Jurkat, Clone E6-1 (cell line): ENCODE results near the gene ZIC1. TPM values are rescaled to one million over a fixed set of nuclear protein-coding genes. Genes with fewer than 3 reads are reported as not detected.

Source experiments
- DNase-seq: peaks from one replicate; pipeline ENCODE4 v3.0.0-alpha.2; 2011; ENCODE audit warnings: low read depth, low spot score
- H3K4me3 ChIP-seq: 2 replicates; pipeline ENCODE4 v1.5.1; 2011; ENCODE audit warnings: mild to moderate bottlenecking, low read length, control low read depth, moderate library complexity
- polyA plus RNA-seq: library from polyadenylated mRNA; unstranded; fragments of >200 nt; gene quantifications from one replicate; pipeline ENCODE4 v1.2.1, GENCODE V29; 2012; ENCODE audit warnings: missing spikeins; ENCODE audit not compliant: insufficient read length, insufficient read depth

The ZIC1 gene
- not detected for polyA plus RNA-seq

DNA sequence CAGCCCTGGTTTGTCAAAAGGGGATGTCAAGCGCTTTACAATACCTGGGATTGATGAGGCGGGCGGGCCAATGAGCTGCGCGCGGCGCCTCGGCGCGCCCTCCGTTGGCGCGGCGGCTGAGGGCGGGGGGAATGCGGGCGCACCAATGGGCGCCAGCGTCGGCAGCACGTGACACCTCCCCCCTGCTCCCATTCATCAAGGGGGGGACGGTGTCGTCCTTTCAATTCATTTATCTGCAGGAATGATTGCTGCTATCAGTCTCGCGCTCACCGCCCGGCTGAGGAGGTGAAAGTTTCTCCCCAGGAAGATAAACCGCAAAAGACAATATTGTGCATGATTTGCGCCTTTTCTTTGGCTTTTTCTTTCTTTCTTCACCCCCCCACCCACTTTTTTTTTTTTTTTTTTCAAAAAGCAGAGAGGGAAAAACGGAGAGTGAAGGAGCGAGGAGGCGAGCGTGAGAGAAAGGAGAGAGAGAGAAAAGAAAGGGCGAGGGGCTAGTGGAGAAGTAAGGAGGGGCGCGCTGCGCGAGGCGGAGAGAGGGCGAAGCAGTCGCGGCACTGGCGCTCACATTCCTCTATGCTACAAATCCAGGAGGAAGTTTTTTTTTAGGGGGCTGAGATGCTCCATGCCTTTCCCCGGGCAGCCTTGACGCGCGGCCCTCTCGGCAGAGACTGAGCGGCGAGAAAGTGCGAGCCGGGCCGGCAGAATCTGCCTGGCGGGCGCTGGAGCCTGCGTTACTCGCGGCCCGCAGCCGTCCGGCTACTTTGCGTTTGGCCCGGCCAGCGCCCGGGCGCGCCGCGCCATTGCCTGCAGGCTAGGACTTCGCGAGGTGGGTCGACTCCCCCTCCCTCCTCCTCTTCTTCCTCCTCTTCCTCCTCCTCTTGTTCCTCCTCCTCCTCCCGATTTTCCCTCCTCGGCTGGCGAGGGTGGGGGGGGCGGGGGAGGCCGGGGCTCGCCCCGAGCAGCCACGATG is at the start of gene ZIC1:
Gene ZIC1, plus strand, starts transcription at position 223 of the 973 bp plus-strand sequence. Its CDS starts 748 bp downstream, at position 971.
- no peak for DNase-seq
- H3K4me3 ChIP-seq, result no peak within 1 kb of the TSS

DNA sequence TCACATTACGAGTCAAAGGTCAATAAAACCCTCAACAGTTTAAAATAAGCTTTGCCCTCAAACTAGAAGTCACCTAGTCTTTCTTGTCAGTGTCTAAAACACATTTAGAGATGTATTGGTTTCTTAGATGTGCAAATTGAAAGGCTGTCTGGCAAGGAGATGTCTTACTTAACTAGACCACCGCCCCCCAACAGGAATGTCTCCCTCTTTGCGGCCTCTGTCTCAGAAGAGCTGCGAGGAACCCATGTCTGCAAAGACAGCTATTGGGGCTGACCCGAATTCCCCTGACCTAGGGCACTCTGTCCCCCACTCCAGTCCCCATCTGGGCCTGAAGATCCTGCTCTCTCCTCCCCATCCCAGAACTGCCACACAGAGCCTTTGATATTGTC is 49.1 kb upstream of the ZIC1 start:
- no peak for DNase-seq
- no peak overlapping the region for H3K4me3 ChIP-seq

DNA sequence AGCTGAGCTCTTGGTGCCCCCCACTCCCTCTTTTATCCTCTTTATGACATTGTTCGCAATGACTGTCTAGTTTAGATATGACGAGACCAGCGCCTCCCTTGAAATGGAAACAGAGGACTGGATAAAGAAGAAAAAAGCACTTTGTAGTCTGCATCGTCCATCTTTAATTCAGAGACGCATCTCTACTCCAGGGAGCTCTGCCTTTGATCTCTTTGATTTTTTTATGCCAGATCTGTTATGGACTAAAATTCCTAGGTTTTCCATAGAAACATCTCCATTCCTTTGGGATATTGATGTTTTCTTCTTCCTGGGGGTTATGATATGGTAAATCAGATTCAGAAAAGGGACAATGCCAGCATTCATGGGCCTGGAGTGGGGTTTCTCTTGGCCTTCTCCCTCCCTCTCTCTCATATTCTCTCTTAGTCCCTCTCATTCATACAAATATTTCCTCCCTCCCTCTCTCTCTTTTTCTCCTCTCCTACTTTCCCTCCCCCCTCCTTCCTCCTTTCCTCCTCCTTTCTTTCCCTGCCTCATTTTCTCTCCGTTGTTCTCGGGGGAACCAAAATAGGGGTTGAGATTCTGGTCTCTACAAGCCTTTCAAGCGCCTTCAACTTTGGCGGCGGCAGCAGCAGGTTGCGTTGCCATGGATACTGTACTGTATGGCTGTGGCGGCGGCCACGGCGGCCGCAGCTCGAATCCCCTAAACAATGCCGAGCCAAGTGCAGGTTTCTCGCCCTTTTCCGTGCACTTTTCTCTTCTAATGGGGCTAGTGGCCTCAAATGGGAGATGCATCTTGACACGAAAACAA is 48.3 kb upstream of the ZIC1 start:
- peak; percentile 19 for DNase-seq
- no peak overlapping the region for H3K4me3 ChIP-seq

DNA sequence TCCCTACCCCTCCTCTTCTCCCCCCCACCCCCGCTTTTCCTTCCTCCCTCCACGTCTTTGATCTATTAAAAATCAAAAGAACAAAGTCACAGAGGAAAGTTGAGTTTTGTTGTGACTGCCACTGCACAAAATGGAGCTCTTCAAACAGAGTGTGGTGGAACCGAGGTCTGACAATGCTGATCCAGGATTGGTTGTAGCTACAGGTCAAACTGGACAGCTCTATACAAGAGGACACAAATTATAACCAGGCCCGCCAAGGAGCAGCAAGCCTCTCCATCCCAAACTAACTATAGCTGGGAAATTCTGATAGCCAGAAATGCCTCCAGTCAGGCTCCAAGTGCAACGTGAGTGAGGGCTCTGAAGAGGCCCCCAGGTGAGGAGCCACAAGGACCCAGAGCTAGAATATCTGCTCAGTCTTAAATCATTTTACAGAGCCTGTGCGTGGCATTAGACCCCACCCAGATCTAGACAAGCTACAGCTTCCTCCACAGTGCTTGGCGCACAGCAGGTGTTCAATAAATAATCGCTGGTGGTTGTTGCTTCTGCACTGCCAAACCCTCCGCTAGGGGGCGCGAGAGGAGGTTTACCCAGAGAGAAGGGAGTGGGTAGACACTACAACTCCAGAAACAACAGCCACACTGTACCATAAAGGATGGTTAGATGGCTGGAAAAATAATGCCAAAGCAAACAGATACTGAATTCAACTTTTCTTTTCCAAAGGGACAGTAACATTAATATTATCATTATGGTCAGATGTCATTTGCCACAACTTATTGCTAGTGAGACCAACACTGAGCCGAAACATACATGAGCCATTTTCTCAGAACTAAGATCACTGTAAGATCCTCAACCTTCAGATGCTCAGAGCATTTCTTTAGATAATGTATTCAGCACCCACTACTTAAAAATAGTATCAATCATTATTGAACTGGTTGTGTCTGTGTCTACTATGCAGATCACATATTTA is 47.4 kb upstream of the ZIC1 start:
- H3K4me3 ChIP-seq, result no peak overlapping the region
- DNase-seq, result peak; percentile 61

DNA sequence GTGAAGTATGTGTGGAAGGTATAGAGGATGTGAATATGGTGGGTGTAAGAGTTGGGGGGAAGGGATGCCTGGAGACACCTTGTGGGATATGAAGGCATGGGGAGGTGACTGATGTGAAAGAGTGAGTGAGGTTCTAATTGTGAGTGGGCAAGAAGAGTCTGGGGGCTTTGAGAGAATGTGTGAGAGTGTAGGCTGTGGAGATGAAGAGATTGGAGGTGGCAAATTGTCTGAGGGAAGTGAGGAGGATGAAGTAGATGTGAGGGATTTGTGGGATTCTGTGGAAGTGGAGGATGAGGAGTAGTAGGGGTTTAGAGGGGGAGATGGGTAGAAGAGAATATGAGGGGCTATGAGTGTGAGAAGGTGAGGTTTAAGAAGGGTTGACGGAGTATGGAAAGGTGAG is 44.4 kb upstream of the ZIC1 start:
- no peak overlapping the region for H3K4me3 ChIP-seq
- DNase-seq, result no peak

DNA sequence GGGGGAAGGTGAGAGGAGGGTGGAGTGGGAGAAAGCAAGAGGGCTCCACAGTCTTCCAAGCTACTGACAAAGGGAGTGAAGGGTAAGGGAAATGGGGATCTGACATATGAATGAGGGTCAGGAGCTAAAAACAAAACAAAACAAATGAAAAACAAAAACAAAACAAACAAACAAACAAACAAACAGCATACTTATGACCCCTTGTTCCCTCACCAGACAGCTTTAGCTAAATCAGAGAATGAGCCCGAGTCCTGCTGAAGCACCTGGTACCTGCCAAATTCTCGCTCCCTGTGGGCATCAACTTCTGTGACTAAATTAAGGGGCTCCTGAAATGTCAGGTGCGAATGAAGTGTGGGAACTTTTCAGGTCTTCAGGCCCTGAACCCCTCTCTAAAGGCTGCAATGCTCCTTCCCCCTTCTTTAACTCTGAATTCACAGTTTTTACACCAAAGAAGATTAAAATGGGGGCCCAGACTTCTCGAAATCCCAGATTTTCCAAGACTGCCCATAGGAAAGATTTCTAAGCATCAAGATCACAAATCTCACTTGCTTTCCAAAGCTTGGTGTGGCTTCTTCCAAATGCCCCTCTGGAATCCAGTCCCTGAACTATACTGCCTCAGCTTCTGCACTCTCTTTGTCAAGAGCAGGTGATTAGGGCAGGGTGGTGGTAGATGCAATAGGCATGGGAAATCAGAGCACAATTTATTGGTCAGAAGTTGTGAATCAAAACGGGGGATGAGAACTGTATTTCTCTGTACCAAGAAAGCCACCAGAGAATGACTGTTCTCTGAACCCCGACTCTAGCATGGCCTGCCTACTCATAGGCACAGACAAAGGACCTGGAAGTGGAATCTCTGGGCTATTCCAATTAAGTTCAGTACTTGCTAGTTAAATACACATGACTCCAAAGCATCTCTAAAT is 43.7 kb upstream of the ZIC1 start:
- DNase-seq, result no peak
- no peak overlapping the region for H3K4me3 ChIP-seq

DNA sequence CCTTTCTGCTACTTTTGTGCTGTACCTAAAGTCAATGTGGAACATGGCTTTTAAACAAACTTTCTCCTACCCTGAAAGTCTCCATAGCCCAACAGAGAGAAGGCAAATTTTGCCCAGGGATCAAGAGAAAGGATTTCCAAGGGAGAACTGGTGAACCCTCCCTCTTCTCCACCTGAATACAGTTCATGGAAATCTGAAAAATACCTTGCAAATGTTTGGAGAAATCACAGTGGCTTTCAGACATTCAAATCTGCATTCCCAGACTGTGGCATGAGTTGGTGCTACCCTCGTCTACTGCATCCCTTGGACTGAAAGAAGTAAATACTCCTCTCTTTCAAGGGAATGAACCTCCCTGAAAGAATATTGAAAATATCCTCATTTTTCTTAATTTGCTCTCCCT is 41.5 kb upstream of the ZIC1 start:
- DNase-seq, result no peak
- H3K4me3 ChIP-seq, result no peak overlapping the region

DNA sequence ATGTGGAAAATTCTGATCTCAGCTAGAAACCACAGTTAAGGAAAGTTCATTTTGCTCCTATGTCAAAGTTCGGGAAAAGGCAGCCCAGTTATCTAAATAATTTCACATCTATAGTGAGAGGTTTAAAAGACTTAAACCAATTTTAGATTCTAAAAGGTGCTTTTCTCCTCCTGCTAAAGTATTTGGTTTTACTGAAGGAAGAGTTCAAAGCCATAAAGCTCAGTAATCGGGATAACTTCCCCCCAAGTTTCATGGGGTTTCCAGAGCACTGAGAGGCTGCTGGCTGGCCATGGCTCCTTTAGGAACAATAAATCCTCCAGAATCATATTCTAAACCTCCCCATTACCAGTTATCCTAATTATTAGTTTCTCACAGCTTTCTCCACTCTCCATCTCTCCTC is 41.0 kb upstream of the ZIC1 start:
- no peak overlapping the region for H3K4me3 ChIP-seq
- DNase-seq, result no peak

DNA sequence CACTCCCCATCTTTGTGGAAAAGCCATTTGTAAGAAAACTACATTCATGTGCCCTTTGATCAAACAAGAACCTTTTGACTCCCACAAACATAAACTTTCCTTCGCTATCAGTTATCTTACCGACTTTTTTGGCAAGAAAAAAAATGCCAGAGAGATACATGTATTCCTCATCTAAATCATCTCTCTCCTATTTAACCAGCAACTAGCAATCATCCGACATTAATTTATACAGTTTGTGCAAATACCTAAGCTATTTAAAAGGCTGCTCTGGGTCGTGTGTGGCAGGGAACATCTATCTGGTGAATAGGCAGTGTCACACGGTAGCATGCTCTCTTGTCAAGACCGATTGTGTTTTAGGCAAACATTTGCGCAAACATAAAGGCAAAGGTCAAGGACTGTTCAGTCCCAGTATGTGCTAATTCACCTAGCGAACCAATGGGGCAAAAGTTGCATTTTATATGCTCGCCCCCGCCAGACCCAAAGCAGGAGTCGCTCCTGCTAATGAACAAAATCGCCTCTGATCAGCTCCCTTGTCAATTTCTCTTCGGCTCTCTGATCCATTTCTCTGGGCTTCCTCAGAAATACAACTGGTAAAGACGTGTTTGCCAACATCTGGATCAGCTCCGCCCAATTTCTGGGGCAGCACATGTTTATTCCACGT is 40.5 kb upstream of the ZIC1 start:
- DNase-seq, result no peak
- H3K4me3 ChIP-seq, result no peak overlapping the region

DNA sequence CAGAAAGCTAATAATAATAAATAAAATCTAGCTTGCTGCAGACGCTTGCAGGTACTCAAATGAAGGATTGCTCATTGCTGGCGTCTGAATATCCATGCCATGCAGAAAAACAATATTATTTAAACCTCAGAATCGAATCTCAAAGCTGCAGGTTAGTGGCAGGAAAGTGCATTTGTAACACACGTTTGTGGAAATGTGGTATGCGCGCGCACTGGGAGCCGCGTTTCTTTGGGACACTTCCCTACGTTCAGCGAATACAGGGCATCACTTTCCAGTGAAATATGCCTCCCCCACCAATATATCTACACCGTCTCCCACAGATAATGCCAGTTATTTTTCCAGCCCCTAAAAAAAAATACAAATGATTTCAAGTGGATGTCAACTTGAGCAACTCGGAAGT is 39.9 kb upstream of the ZIC1 start:
- no peak overlapping the region for H3K4me3 ChIP-seq
- DNase-seq, result no peak

DNA sequence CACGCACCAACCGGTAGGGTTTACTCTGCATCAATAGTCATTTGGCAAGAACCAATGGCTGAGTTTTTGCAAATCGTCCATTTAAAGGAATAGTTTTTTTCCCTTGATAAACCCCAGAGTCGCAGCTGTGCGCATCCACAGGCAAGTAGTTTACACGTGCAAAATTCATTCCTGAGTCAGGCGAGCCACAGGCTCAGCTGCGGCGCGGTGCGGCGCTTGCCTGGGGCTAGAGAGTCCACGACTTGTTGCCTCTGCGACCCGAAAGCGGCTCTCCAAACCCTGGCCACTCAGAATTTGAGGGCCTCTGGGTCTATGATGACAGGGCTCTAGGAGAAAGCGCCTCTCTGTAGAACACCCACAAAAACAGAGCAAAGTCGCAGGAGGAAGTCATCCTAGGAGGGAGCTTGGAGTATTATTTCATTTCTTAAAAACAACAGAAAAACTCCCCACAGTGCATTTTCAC is 39.5 kb upstream of the ZIC1 start:
- H3K4me3 ChIP-seq, result no peak overlapping the region
- DNase-seq, result no peak

DNA sequence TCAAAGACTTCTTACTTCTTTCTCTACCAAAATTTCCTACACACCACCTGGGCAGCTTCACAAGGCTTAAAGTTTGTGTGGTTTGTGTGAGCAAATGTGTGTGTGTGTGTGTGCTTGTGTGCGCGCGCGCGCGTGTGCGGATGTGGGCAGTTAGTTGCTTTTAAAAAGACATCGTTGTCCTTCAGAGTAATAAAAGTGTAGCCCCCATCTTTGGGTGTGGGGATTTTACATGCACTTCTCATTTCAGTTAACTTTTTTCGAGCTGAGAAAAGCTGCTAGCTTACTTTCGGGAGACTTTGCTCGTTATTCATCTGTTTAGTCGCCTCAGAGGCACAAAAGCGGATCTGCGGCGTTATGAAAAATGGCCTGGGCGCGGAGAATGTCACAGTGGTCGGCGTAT is 38.8 kb upstream of the ZIC1 start:
- DNase-seq, result no peak
- H3K4me3 ChIP-seq, result no peak overlapping the region

DNA sequence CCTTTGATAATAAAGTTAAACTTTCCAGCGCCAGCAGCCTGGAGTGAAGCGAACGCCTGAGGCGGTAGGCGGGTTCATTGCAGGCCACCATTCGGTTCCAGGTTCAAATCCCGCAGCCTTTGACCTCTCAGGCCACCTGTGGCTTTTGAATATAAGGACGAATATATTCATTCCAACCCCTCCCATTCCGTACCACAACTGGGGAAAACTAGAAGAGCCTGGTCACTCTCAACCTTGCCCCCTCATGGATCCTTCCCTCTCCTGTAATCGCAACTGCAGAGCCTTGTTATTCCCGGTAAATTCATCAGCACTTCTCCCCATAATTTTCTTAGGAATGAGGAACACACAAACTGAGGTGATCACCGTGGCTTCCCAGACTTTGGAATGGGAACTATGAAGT is 38.0 kb upstream of the ZIC1 start:
- DNase-seq, result no peak

DNA sequence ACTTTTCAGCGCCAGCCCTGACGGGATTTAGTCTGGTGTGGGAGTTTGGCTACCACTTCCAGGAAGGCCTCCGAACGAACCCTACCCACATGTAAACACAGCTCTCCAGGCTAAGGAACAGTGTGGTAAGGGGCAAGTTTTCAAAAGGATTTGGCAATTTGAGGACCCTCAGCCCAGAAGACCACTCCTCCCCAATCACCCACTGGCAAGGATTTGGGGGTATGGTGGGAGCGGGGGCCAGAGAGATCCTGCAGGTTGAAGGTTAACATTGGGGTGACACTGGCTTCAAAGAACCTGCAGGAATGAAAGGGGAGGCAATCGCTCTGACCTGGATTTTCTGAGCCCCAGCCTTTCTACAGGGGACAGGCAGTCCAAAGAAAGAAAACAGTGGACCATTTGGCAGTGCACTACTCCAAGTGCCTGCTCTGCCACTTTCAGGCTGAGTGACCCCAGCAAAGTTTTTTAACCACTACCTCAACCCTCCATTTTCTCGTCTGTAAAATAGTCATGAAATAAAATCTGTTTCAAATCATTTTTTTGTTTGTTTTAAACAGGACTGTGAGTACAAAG is 37.3 kb upstream of the ZIC1 start:
- no peak overlapping the region for H3K4me3 ChIP-seq
- no peak for DNase-seq

More for the DNA sequence above, 38.0 kb upstream of the ZIC1 start:
- no peak overlapping the region for H3K4me3 ChIP-seq

DNA sequence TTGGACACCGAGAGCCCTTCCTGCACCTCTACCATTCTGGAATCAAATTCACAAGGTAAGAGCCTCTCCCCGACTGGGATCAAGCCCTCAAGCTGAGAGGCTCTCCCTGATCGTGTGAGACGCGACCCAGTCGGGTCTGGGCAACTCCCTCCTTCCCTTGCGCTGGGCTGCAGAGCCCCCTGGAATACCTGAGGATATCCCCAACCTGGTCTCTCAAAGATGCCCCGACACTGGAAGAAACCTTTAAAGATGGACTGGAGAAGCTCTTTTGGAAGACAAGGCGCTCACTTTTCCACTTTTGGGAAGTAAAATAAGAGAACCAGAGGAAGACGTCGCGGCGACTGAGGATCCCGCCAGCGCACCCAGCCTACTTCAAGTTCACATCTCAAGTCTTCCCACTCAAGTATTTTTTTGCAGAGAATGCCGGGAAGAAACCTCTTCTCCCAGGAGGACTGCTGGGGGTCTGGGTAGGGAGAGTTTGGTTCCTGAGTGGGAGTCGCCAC is 36.6 kb upstream of the ZIC1 start:
- no peak overlapping the region for H3K4me3 ChIP-seq

DNA sequence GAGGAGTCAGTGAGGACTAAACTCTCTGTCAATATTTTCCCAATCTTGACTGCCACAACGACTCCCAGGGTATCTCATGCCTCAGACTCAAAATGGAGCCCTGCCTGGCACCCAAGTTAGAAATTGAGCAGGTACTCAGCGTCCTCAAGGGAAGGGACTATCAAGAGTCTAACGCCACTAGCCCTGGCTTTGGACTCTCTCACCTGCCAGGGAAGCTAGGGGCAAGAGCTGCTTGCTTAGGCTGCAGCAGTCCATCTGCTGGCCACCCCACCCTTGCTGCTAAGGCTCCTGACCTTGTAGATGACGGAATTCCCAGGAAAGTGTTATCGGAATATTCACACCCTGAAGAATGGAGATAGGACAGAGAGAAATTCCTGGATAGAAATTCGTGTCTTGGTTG is 35.9 kb upstream of the ZIC1 start:
- H3K4me3 ChIP-seq, result no peak overlapping the region
- DNase-seq, result no peak

More for the DNA sequence above, 36.6 kb upstream of the ZIC1 start:
- no peak for DNase-seq
